AG04450 (cell line): ENCODE results near the gene KHK. TPM values are rescaled to one million over a fixed set of nuclear protein-coding genes. Genes with fewer than 3 reads are reported as not detected.
A peak's percentile ranks its signal among the peaks of the same experiment; 100 is the strongest.

Source experiments
- CTCF ChIA-PET: fragments of 300-600, 350-600 bp; formaldehyde crosslinking; extraction: SDS; loops from one replicate; lab custom pipeline; 2022; ENCODE audit warnings: antibody characterized with exemption, inconsistent platforms; lab: Charles Lee
- POLR2A ChIA-PET: fragments of 350-600 bp; formaldehyde crosslinking; extraction: SDS; loops from one replicate; lab custom pipeline; 2021; ENCODE audit warnings: antibody characterized with exemption, inconsistent platforms; lab: Yijun Ruan, JAX
- DNase-seq: peaks from one replicate; pipeline ENCODE4 v3.0.0-alpha.2; 2011; ENCODE audit warnings: low read depth, low spot score
- H3K27ac ChIP-seq: one replicate; pipeline ENCODE4 v1.5.1; 2012; ENCODE audit warnings: low read depth, low read length, control low read depth
- H3K27me3 ChIP-seq: one replicate; pipeline ENCODE4 v1.6.0; 2012; ENCODE audit warnings: low read length; ENCODE audit not compliant: control insufficient read depth, insufficient read depth
- H3K4me3 ChIP-seq: 2 replicates; pipeline ENCODE4 v1.5.1; 2011; ENCODE audit warnings: mild to moderate bottlenecking, low read depth, low read length, control low read depth
- H3K9me3 ChIP-seq: 2 replicates; pipeline ENCODE4 v1.5.1; 2012; ENCODE audit warnings: low read length; ENCODE audit not compliant: control insufficient read depth, insufficient read depth
- polyA plus RNA-seq: library from polyadenylated mRNA; depleted of rRNA; stranded (reverse); fragments of >200 nt; gene quantifications from 2 replicates; pipeline ENCODE4 v1.2.3, GENCODE V29; 2011
- TF ChIP-seq, protein P1 (sequence below): IDR thresholded peaks from 2 replicates; pipeline ENCODE4 v1.5.1; 2011; ENCODE audit warnings: low read depth, low read length, control low read depth, inconsistent platforms

The KHK gene
- polyA plus RNA-seq, 1 experiment = 0.37 TPM

GRCh38 chr2:27080603-27080936, 6.0 kb upstream of the KHK start:
- POLR2A ChIA-PET = interaction anchor here (0.6 to 7.7 kb wide), 7 partner anchors 8 to 47 kb away, joined by 4 to 53 read pairs (median 6); partner anchors contain the start of genes AGBL5 and OST4
- CTCF ChIA-PET = interaction anchor here (1.0 kb wide), 2 partner anchors 8 to 24 kb away, joined by 3 to 4 read pairs; no protein-coding TSS in a partner anchor
- H3K4me3 ChIP-seq = peak overlapping the region; percentile 85
- no peaks in the 10 kb centered on the region; the same call in 1 of the 2 replicates for H3K9me3 ChIP-seq
- TF ChIP-seq, protein P1, sequence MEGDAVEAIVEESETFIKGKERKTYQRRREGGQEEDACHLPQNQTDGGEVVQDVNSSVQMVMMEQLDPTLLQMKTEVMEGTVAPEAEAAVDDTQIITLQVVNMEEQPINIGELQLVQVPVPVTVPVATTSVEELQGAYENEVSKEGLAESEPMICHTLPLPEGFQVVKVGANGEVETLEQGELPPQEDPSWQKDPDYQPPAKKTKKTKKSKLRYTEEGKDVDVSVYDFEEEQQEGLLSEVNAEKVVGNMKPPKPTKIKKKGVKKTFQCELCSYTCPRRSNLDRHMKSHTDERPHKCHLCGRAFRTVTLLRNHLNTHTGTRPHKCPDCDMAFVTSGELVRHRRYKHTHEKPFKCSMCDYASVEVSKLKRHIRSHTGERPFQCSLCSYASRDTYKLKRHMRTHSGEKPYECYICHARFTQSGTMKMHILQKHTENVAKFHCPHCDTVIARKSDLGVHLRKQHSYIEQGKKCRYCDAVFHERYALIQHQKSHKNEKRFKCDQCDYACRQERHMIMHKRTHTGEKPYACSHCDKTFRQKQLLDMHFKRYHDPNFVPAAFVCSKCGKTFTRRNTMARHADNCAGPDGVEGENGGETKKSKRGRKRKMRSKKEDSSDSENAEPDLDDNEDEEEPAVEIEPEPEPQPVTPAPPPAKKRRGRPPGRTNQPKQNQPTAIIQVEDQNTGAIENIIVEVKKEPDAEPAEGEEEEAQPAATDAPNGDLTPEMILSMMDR = no peak
- H3K27me3 ChIP-seq = no peaks in the 10 kb centered on the region
- H3K27ac ChIP-seq = peak overlapping the region; percentile 52
- DNase-seq = no peak

DNA sequence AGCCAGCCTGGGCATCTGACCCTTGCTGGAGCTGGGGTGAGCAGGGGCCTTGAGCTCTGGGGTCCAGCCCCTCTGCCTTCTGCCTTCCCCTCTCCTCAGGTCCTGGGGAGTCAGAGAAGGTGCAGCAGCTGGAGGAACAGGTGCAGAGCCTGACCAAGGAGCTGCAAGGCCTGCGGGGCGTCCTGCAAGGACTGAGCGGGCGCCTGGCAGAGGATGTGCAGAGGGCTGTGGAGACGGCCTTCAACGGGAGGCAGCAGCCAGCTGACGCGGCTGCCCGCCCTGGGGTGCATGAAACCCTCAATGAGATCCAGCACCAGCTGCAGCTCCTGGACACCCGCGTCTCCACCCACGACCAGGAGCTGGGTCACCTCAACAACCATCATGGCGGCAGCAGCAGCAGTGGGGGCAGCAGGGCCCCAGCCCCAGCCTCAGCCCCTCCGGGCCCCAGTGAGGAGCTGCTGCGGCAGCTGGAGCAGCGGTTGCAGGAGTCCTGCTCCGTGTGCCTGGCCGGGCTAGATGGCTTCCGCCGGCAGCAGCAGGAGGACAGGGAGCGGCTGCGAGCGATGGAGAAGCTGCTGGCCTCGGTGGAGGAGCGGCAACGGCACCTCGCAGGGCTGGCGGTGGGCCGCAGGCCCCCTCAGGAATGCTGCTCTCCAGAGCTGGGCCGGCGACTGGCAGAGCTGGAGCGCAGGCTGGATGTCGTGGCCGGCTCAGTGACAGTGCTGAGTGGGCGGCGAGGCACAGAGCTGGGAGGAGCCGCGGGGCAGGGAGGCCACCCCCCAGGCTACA, 4.4 kb upstream of the KHK start:
- Histone ChIP-seq H3K4me3 (no peak overlapping the region), H3K27ac (no peak overlapping the region), H3K27me3 (no peaks in the 10 kb centered on the region), H3K9me3 (no peaks in the 10 kb centered on the region; the same call in 1 of the 2 replicates)
- TF ChIP-seq, protein P1 = no peak
- POLR2A ChIA-PET = interaction anchor here (0.6 to 7.7 kb wide), 4 partner anchors 10 to 83 kb away, joined by 3 to 53 read pairs (median 16); partner anchors contain the start of genes AGBL5 and OST4
- CTCF ChIA-PET = interaction anchor here (1.0 kb wide), 1 partner anchor 32 kb away, joined by 5 read pairs; no protein-coding TSS in a partner anchor
- DNase-seq = no peak

- H3K27me3 ChIP-seq = no peaks in the 10 kb centered on the region
- CTCF ChIA-PET = no interaction called here
- H3K4me3 ChIP-seq = no peak overlapping the region
- DNase-seq = no peak
- no peak overlapping the region for H3K27ac ChIP-seq
- TF ChIP-seq, protein P1 = no peak
- POLR2A ChIA-PET = interaction anchor here (0.6 to 7.7 kb wide), 2 partner anchors 31 to 82 kb away, joined by 3 to 53 read pairs; partner anchors contain the start of gene AGBL5
- H3K9me3 ChIP-seq = no peaks in the 10 kb centered on the region; the same call in 1 of the 2 replicates
These were observed 3.7 kb upstream of the KHK start for GRCh38 chr2:27082773-27083409.

GRCh38 chr2:27083410-27084296, 2.9 kb upstream of the KHK start:
- no peak for DNase-seq
- Histone ChIP-seq H3K27ac (no peak overlapping the region), H3K4me3 (no peak overlapping the region), H3K9me3 (no peaks in the 10 kb centered on the region; the same call in 1 of the 2 replicates), H3K27me3 (no peaks in the 10 kb centered on the region)
- TF ChIP-seq, protein P1 = no peak
- CTCF ChIA-PET = no interaction called here
- POLR2A ChIA-PET = interaction anchor here (0.7 to 7.7 kb wide), 3 partner anchors 11 to 32 kb away, joined by 4 to 53 read pairs (median 11); partner anchors contain the start of genes AGBL5 and OST4
